ENCODE data around the gene WDR81.
A peak's percentile ranks its signal among the peaks of the same experiment; 100 is the strongest.
"Not testable (repeated sequence)": the region's sequence is repeated elsewhere in the genome, so short reads cannot be mapped to it uniquely, and the experiment has no call there.

Gene WDR81

DNA sequence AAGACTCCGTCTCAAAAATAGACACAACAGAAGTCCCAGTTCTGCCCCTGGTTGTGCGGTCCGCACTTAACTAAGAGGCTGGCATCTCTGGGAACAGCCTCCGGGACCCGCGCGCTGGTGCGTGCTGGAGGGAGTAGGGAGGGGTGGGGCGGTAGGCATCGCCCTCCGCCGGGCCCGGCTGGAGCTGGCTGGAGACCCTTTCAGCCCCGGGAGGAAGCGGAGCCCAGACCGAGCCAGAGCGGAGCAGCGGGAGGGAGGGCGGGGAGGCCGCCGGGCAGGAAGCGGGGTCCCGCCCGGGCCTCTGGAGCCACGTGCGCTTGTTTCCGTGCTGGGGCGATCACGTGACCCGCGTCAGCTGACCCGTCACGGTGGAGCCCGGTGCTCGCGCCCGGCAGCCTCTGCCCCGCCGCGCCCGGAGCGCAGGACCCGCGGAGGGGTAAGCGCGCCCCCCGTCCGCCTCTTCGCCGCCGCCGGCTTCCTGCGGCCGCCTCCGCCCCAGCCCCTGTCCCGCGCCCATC is at the start of gene WDR81:
Gene WDR81, plus strand, starts transcription at position 354 of the 518 bp plus-strand sequence. CDS start 256 bp downstream, outside the sequence.
- peak; percentile 67 for DNase-seq (ENCODE audit: low read depth)

DNA sequence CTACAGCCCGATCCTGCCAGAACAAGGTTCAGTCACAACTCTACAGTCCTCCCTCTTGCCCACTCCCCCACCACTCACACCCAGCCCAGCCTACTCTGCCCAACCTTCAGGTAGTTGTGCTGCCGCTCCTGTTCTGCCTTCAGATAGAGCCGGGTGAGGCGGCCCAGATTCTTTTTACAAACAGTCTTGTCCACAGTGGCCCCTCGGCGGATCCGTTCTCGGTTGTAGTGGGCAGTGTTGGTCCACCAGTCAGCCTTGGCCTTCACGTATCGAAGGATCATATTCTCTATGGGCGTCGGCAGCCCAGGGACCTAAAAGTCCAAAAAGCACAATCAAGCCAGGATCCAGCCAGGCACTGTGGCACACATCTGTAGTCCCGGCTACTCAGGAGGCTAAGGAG is 48.1 kb upstream of the WDR81 start:
- no peak for DNase-seq (ENCODE audit: low read depth)

GRCh38 chr17:1683459-1683858 is 41.0 kb upstream of the WDR81 start:
- DNase-seq (ENCODE audit: low read depth), result no peak

GRCh38 chr17:1684378-1685189 is 39.9 kb upstream of the WDR81 start, which contains the start of gene PRPF8:
TSS of gene PRPF8 (minus strand) at chr17:1684867. CDS start at chr17:1684571, 296 bp downstream.
- peak; percentile 95 for DNase-seq (ENCODE audit: low read depth)

- no peak for DNase-seq (ENCODE audit: low read depth)
Observed at GRCh38 chr17:1686086-1686485, 38.4 kb upstream of the WDR81 start.

DNA sequence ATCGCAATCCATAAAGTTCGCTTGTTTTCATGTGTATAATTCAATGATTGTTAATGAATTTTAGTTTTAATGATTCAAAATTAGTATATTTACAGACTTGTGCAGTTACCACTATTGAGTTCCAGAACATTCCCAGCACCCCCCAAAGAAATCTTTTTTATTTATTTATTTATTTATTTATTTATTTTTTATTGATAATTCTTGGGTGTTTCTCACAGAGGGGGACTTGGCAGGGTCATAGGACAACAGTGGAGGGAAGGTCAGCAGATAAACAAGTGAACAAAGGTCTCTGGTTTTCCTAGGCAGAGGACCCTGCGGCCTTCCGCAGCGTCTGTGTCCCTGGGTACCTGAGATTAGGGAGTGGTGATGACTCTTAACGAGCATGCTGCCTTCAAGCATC is 36.1 kb upstream of the WDR81 start:
- DNase-seq (ENCODE audit: low read depth), result not testable (repeated sequence)

DNA sequence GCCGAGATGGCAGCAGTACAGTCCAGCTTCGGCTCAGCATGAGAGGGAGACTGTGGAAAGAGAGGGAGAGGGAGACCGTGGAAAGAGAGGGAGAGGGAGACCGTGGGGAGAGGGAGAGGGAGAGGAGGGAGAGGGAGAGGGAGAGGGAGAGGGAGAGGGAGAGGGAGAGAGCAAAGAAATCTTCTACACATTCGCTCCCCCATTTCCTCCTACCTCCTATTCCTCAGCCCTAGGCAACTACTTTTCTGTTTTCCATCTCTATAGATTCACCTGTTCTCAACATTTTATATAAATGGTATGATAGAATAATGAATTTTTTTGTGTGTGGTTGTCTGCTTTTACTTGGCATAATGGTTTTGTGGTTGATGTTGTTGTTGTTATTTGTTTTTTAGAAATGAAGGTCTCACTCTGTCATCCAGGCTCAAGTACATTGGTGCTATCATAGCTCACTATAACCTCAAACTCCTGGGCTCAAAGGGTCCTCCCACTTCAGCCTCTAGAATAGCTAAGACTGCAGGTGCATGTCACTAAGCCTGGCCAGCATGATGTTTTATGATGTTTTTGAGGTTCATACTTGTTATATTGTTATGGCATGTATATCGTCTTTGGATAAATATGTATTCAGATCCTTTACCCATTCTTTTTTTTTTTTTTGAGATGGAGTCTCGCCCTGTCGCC is 33.8 kb upstream of the WDR81 start:
- no peak for DNase-seq (ENCODE audit: low read depth)

DNA sequence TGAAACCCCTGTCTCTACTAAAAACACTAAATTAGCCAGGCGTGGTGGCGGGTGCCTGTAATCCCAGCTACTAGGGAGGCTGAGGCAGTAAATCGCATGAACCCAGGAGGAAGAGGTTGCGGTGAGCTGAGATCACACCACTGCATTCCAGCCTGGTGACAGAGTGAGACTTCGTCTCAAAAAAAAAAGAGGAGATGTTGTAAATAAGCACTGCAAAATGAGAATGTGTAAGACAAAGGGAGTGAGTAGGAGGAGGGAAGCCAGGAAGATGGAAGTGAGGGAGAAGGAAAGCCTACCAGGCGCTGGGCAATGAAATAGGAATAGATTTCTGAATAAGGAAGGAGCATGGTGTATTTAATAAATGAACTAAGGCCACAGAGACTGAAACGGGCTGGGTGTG is 31.2 kb upstream of the WDR81 start:
- DNase-seq (ENCODE audit: low read depth), result no peak

- DNase-seq (ENCODE audit: low read depth), result no peak
Observed at GRCh38 chr17:1695365-1695764, 29.1 kb upstream of the WDR81 start.

DNA sequence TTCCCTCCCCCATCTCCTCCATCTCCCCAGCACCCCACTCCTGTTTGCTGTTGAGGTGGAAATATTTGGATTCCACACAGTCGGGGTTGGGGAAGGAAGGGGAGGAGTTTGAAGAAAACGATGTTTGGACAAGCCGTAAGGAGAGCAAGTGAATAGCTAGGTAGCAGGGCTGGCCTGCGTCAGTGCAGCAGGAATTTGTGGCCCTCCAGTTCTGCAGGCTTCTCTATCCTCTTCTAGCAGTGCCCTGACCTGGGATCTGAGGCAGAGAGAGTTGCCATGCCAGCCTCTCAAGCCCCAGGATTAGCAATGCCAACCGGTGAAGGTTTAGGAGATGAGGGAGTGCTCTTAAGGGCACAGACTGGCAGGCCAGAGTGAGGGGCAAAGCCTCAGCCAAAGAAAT is 26.8 kb upstream of the WDR81 start:
- DNase-seq (ENCODE audit: low read depth), result no peak

DNA sequence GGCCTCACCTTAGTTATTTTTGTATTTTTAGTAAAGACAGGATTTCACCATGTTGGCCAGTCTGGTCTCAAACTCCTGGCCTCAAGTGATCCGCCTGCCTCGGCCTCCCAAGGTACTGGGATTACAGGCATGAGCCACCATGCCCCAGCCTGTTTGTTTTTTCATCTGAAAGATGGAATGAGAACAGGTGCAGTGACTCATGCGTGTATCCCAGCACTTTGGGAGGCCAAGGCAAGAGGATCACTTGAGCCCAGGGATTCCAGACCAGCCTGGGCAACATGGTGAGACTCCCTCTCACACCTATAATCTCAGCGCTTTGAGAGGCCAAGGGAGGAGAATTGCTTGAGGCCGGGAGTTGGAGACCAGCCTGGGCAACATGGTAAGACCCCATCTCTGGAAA is 24.6 kb upstream of the WDR81 start:
- not testable (repeated sequence) for DNase-seq (ENCODE audit: low read depth)

DNA sequence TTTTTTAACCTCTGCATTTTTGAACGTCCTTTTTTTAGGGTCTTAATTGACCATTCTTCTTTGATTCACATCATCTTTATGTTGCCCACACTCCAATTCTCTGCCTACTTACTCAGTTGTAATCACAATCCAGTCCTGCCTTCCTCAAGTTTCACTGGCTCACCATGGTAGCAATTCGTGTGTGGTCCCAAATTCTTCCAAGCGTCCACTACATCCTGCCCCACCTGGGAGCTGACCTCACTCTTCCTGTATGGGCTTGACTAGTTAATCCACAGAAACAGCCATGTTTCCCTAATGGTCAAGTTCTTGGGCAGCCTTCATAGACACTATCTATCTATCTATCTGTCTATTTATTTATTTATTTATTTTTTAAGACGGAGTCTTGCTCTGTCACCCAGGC is 21.4 kb upstream of the WDR81 start:
- no peak for DNase-seq (ENCODE audit: low read depth)

GRCh38 chr17:1705004-1705403 is 19.5 kb upstream of the WDR81 start:
- DNase-seq (ENCODE audit: low read depth), result no peak

DNA sequence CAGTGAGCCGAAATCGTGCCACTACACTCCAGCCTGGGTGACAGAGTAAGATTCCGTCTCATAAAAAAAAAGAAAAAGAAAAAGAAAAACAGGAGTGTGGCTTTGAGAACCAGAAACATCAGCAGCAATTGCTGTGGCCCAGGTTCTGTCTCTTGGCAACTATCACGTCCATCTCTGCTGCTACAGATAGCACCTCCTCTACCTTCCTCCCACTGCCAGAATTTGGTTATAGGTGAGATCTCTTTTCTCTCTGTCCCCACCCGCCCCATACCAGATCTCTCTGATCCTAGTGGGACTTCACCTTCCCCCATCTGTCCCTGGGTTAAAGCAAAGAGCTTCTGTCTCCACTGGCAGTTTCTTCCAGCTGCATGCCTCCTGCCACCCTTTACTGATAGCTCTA is 17.4 kb upstream of the WDR81 start:
- DNase-seq (ENCODE audit: low read depth), result no peak

DNA sequence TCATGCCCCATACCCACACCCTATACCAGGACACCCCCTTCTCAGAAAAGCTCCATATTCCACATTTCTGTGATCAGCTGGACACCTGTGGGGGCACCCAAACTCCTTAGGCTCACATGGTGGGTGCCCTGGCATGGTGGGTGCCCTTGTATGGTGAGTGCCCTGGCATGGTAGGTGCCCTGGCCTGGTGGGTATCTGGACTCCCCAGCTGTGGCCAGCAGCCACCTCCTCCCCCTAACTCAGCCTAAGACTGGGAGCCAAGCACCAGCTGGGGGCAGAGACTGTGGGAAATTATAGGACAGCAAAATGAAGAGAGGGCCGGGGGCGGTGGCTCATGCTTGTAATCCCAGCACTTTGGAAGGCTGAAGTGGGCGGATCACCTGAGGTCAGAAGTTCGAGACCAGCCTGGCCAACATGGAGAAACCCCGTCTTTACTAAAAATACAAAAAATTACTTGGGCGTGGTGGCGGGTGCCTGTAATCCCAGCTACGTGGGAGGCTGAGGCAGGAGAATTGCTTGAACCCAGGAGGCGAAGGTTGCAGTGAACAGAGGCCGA is 15.6 kb upstream of the WDR81 start:
- not testable (repeated sequence) for DNase-seq (ENCODE audit: low read depth)

DNA sequence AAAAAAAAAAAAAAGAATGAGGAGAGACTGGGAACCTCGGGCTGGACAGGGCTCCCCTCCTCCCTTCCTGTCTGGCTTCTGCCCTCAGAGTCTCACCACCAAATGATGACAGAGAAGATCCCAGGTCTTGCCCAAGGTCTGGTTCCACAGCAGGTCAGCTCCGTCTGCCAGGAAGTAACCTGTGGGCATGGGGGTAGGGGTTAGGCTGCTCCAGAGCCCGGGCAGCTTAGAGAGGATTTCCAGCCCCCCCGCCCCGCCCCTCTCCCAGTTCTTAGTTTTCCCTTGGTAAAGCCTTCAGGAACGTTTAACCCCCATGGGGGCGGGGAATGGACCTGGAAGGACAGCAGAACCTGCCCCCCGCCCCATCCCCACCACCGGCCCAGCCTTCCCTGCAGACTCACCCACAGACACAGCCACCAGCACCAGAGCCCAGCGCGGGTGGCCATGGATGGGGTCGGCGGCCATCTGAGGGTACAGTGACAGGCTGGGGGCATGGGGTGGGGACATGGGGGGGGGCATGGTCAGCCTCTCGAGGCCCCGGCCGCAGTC is 15.0 kb upstream of the WDR81 start:
- DNase-seq (ENCODE audit: low read depth), result no peak

GRCh38 chr17:1709971-1710806 is 14.3 kb upstream of the WDR81 start, which contains the start of gene TLCD2:
TSS of gene TLCD2 (minus strand) at chr17:1710377. CDS start at chr17:1710242, 135 bp downstream.
- peak; percentile 53 for DNase-seq (ENCODE audit: low read depth)

DNA sequence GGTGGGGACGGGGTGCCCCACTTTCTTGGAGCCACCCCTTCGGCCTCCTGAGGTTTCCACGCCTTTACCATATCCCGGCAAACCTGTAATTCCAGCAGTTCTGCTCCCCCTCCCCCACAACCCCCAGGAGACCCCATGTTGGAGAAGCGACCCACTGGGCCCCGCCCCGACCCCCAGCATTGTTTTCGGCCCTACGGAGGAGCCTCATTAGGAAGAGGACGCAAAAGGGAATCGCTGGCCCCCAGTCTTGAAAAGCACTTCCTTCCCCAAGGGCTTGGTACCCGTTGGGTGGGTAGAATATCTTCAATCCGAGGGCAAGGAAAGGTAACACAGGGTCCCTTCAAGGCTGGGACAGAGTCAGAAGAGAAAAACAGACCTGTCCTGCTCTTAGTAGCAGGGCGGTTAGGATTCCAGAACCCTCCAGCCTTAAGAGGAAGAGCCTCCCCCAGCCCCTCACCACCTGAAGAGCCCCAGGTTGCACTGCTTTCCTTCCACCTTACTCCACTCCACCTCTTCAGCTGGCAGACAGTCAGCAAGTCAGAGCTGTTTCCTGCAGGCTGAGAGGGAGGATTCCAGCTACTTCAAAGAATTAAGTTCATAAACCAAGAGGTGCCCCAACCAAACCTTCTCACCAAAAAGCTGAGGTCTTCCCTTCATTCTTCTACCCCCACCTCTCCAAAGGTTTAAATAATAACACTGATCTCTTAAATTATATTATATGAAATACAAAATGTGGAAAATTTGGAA is 13.5 kb upstream of the WDR81 start:
- no peak for DNase-seq (ENCODE audit: low read depth)

GRCh38 chr17:1711804-1712203 is 12.7 kb upstream of the WDR81 start:
- no peak for DNase-seq (ENCODE audit: low read depth)

GRCh38 chr17:1712271-1712670 is 12.2 kb upstream of the WDR81 start:
- no peak for DNase-seq (ENCODE audit: low read depth)

Measured in fibroblast of the conjunctiva (primary cell).